GM12878 (cell line): ENCODE measurements around the gene CYP51A1. TPM values are rescaled to one million over a fixed set of nuclear protein-coding genes. Genes with fewer than 3 reads are reported as not detected.

Experiments
- polyA plus RNA-seq, 11 experiments: library from polyadenylated mRNA; depleted of rRNA in 4 of 11; unstranded in 6 of 11; stranded (reverse) in 5 of 11; fragments of >200 nt; fragmentation: Nextera tagmentation in 4 of 11; fragmentation: Illumina TruSeq in 1 of 11; extraction: Ambion mirVana in 4 of 11; extraction: Trizol in 1 of 11; gene quantifications; 1 replicate in 1 of 11; 2 replicates in 10 of 11; pipeline versions ENCODE4 v1.2.1 to v1.2.3, GENCODE V29; 2011 to 2016; ENCODE audit warnings: inconsistent platforms in 2 of 11, missing spikeins in 2 of 11, low read depth in 1 of 11
- total RNA-seq, 4 experiments: library from RNA; depleted of rRNA in 3 of 4; stranded (reverse); fragments of >200 nt in 3 of 4; fragmentation: Illumina TruSeq in 1 of 4; extraction: Trizol in 1 of 4; gene quantifications; 2 replicates each; pipeline versions ENCODE4 v1.2.1 to v1.2.3, GENCODE V29; 2013 to 2021

The CYP51A1 gene
- total and polyA plus RNA-seq, 10 of the 15 experiments (the other 5 are each of a cell fraction or from before 2014, with no cell fraction given): 21.5 to 113 (median 61.8) TPM

Other genes with a start within 250 kb of the CYP51A1 start
- 31.6 and 36.7 TPM in 2 replicates for gene AKAP9, start 193.6 kb downstream of the CYP51A1 start, total RNA-seq (2014; rRNA removed)
- 62.8 TPM in 2 replicates for gene AKAP9, start 193.6 kb downstream of the CYP51A1 start, total RNA-seq (2014; rRNA removed; fragmentation: Illumina TruSeq; extraction: Trizol)
- 27.8 and 28.6 TPM in 2 replicates for gene AKAP9, start 193.6 kb downstream of the CYP51A1 start, total RNA-seq (2021)
- 30.6 and 52.0 TPM in 2 replicates for gene AKAP9, start 193.6 kb downstream of the CYP51A1 start, polyA plus RNA-seq (2011; rRNA removed)
- gene AKAP9, start 193.6 kb downstream of the CYP51A1 start, polyA plus RNA-seq (2014; fragmentation: Illumina TruSeq; extraction: Trizol): 31.6 and 44.3 TPM in 2 replicates
- 10 to 100 TPM; 21.1 to 42.8 TPM for gene AKAP9, start 193.6 kb downstream of the CYP51A1 start, polyA plus RNA-seq (2014; fragmentation: Nextera tagmentation; extraction: Ambion mirVana)
- 14.6 and 22.0 TPM in 2 replicates for gene AKAP9, start 193.6 kb downstream of the CYP51A1 start, polyA plus RNA-seq (2014; rRNA removed)
- 10 to 100 TPM; 41.3 to 46.8 TPM for gene AKAP9, start 193.6 kb downstream of the CYP51A1 start, polyA plus RNA-seq (2016; fragmentation: Nextera tagmentation; extraction: Ambion mirVana)
- 0.06 and 0.11 TPM in 2 replicates for gene LRRD1, start 44.7 kb upstream of the CYP51A1 start, total RNA-seq (2014; rRNA removed)
- gene LRRD1, start 44.7 kb upstream of the CYP51A1 start, total RNA-seq (2014; rRNA removed; fragmentation: Illumina TruSeq; extraction: Trizol): 0.04 TPM in 1 of 2 replicates, not detected in the other
- gene LRRD1, start 44.7 kb upstream of the CYP51A1 start, total RNA-seq (2021): not detected in 2 replicates
- 0.03 TPM in 1 of 2 replicates, not detected in the other for gene LRRD1, start 44.7 kb upstream of the CYP51A1 start, polyA plus RNA-seq (2011; rRNA removed)
- 0.16 TPM in 1 of 2 replicates, not detected in the other for gene LRRD1, start 44.7 kb upstream of the CYP51A1 start, polyA plus RNA-seq (2014; fragmentation: Illumina TruSeq; extraction: Trizol)
- gene LRRD1, start 44.7 kb upstream of the CYP51A1 start, polyA plus RNA-seq (2014; fragmentation: Nextera tagmentation; extraction: Ambion mirVana): not detected
- gene LRRD1, start 44.7 kb upstream of the CYP51A1 start, polyA plus RNA-seq (2014; rRNA removed): not detected in 2 replicates
- gene LRRD1, start 44.7 kb upstream of the CYP51A1 start, polyA plus RNA-seq (2016; fragmentation: Nextera tagmentation; extraction: Ambion mirVana): not detected
- gene KRIT1, start 111.4 kb upstream of the CYP51A1 start, total RNA-seq (2014; rRNA removed): 26.6 and 32.9 TPM in 2 replicates
- gene KRIT1, start 111.4 kb upstream of the CYP51A1 start, total RNA-seq (2014; rRNA removed; fragmentation: Illumina TruSeq; extraction: Trizol): 41.8 and 42.9 TPM in 2 replicates
- 23.1 and 23.5 TPM in 2 replicates for gene KRIT1, start 111.4 kb upstream of the CYP51A1 start, total RNA-seq (2021)
- gene KRIT1, start 111.4 kb upstream of the CYP51A1 start, polyA plus RNA-seq (2011; rRNA removed): 60.1 and 76.2 TPM in 2 replicates
- gene KRIT1, start 111.4 kb upstream of the CYP51A1 start, polyA plus RNA-seq (2014; fragmentation: Illumina TruSeq; extraction: Trizol): 54.8 and 62.5 TPM in 2 replicates
- 10 to 100 TPM; 12.0 to 12.8 TPM for gene KRIT1, start 111.4 kb upstream of the CYP51A1 start, polyA plus RNA-seq (2014; fragmentation: Nextera tagmentation; extraction: Ambion mirVana)
- gene KRIT1, start 111.4 kb upstream of the CYP51A1 start, polyA plus RNA-seq (2014; rRNA removed): 27.6 and 37.6 TPM in 2 replicates
- 10 to 100 TPM; 26.4 to 27.3 TPM for gene KRIT1, start 111.4 kb upstream of the CYP51A1 start, polyA plus RNA-seq (2016; fragmentation: Nextera tagmentation; extraction: Ambion mirVana)
- 25.4 and 26.1 TPM in 2 replicates for gene ANKIB1, start 111.5 kb upstream of the CYP51A1 start, total RNA-seq (2014; rRNA removed)
- 24.8 and 24.9 TPM in 2 replicates for gene ANKIB1, start 111.5 kb upstream of the CYP51A1 start, total RNA-seq (2014; rRNA removed; fragmentation: Illumina TruSeq; extraction: Trizol)
- 33.8 and 36.0 TPM in 2 replicates for gene ANKIB1, start 111.5 kb upstream of the CYP51A1 start, total RNA-seq (2021)
- 54.0 and 79.3 TPM in 2 replicates for gene ANKIB1, start 111.5 kb upstream of the CYP51A1 start, polyA plus RNA-seq (2011; rRNA removed)
- 24.3 and 39.5 TPM in 2 replicates for gene ANKIB1, start 111.5 kb upstream of the CYP51A1 start, polyA plus RNA-seq (2014; fragmentation: Illumina TruSeq; extraction: Trizol)
- gene ANKIB1, start 111.5 kb upstream of the CYP51A1 start, polyA plus RNA-seq (2014; fragmentation: Nextera tagmentation; extraction: Ambion mirVana): 10 to 100 TPM in 1 of 2 experiments, 1 to 10 TPM in 1; 9.7 to 14.6 TPM
- gene ANKIB1, start 111.5 kb upstream of the CYP51A1 start, polyA plus RNA-seq (2014; rRNA removed): 17.4 and 19.5 TPM in 2 replicates
- gene ANKIB1, start 111.5 kb upstream of the CYP51A1 start, polyA plus RNA-seq (2016; fragmentation: Nextera tagmentation; extraction: Ambion mirVana): 1 to 10 TPM; 9.0 to 9.6 TPM